IPS-NIHi11 (cell line): ENCODE data around the gene DPT.

Experiments
- DNase-seq: peaks from one replicate; pipeline ENCODE4 v3.0.0; 2012; ENCODE audit warnings: mixed read lengths, low spot score

The DPT gene

GRCh38 chr1:168735974-168736373 lies 7.0 kb upstream of the DPT start:
- DNase-seq: no peak

DNA sequence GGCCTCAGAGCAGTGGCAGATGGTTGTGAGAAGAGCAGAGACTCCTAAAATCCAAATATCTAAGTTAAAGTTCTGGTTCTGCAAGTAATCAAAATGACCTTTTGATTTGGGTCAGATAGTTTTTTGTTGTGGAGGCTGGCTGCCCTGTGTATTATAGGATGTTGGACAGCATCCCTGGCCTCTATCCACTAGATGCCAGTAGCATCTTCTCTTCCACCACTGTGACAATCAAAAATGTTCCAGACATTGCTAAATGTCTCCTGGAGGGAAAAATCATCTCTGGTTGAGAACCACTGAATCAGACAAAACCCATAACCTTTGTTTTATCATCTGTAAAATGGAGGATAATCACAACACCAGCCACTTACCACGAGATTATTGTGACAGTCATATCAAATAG lies 5.9 kb upstream of the DPT start:
- no peak for DNase-seq

GRCh38 chr1:168734271-168734670 lies 5.3 kb upstream of the DPT start:
- DNase-seq: no peak

- DNase-seq: no peak
These were observed 4.2 kb upstream of the DPT start for GRCh38 chr1:168733241-168733640.

DNA sequence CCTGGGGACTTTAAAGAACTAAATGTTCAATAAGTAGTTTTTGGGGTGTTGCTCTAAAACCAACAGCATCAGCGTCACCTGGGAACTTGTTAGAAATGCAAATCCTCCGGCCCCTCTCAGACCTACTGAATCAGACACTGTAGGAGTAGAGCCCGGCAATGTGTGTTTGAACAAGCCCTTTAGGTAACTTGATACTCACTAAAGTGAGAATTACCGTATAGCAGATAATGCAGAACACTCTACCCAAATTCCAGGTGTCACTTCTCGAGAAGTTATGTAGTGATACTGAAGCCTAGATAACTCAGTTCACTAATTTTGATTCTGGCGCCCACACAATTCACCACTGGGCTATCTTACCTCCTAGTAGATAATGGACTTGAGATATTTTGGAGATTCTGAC lies 3.7 kb upstream of the DPT start:
- DNase-seq: no peak

GRCh38 chr1:168731244-168731953 lies 2.4 kb upstream of the DPT start:
- no peak for DNase-seq

- no peak for DNase-seq
These were observed 398 bp upstream of the DPT start for GRCh38 chr1:168729405-168729802.

- DNase-seq: no peak
These were observed 2.3 kb downstream of the DPT start for GRCh38 chr1:168726719-168727118.

DNA sequence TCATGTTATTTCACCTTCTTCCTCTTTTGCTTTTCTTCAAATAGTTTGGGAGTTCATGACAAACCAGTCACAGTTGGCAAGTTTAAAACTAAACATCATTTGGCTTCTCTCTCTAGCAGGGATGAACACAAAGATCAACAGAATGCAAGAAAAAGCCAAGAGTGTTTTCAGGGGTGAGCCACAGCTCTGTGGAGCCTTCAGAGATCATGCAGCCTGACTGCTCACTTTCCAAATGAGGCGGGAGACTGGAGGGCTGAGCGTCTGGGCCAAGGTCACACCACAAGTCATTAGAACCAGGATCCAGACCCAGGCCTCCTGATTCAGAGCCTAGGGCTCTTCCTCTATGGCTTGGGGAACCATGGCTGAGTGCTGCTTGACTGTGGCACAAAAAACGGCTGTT lies 2.7 kb downstream of the DPT start:
- no peak for DNase-seq

- no peak for DNase-seq
These were observed 3.2 kb downstream of the DPT start for GRCh38 chr1:168725831-168726230.

DNA sequence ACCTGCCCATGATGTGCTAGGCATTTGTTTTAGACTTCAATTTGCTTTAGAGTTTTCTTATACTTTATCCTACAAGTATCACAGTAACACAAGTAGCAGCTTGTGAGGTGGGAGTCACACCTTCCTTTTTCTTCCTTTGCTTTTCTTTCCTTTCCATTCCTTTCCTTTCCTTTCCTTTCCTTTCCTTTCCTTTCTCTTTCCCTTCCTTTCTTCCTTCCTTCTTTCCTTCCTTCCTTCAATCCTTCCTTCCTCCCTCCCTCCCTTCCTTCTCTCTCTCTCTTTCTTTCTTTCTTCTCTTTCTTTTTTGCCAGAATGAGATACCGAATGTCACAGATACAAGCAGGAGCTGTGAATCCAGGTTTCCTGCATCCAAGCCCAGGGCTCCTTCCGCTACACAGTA lies 3.9 kb downstream of the DPT start:
- no peak for DNase-seq

GRCh38 chr1:168723000-168723399 lies 6.0 kb downstream of the DPT start:
- DNase-seq: no peak

GRCh38 chr1:168720839-168721238 lies 8.2 kb downstream of the DPT start:
- no peak for DNase-seq

GRCh38 chr1:168719306-168720111 lies 9.5 kb downstream of the DPT start:
- no peak for DNase-seq

DNA sequence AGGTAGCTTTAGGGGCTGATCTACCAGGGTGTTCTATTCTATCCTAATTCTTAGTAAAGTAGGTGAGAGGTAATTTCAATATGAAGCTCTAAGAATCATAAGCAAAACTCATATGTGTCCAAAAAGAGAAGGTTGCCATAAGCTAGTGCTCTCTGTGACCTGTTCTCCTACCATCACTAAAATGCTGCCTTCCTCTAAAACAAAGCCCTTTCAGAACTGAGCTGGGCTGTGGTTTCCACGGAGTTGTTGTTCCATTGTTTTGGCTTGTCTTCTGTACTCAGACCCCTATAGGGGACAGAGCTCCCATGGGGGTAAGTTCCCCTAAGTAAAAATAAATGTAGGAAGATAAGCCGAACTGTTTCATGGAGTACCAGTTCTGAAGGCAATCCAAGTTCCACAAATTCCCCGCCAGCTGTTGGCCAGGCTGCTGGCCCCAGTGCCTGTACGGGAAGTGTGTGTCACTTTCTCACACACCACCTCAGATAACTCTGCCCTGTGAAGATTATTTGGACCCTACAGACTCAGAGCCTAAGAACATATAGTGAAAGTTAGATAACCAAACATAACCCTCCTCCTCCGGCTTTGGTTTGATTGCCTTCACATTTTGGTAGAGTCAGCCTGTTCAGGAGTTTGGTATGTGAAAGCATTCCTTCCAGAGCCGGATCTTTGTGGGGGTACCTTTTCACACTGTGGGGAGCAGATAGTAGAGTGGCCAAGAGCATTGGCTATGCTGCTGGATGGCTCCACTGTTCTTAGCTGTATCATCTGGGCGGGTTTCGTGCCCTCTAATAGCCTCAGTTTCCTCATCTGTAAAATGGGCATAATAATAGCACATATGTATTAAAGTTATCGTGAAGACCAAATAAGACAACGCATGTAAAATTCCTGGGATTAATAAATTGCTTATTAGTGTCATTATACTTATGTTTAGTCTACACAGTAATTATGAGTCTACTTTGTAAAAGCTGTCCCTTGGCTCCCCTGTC lies 10.8 kb downstream of the DPT start:
- no peak for DNase-seq

- no peak for DNase-seq
These were observed 15.0 kb downstream of the DPT start for GRCh38 chr1:168714012-168714411.

DNA sequence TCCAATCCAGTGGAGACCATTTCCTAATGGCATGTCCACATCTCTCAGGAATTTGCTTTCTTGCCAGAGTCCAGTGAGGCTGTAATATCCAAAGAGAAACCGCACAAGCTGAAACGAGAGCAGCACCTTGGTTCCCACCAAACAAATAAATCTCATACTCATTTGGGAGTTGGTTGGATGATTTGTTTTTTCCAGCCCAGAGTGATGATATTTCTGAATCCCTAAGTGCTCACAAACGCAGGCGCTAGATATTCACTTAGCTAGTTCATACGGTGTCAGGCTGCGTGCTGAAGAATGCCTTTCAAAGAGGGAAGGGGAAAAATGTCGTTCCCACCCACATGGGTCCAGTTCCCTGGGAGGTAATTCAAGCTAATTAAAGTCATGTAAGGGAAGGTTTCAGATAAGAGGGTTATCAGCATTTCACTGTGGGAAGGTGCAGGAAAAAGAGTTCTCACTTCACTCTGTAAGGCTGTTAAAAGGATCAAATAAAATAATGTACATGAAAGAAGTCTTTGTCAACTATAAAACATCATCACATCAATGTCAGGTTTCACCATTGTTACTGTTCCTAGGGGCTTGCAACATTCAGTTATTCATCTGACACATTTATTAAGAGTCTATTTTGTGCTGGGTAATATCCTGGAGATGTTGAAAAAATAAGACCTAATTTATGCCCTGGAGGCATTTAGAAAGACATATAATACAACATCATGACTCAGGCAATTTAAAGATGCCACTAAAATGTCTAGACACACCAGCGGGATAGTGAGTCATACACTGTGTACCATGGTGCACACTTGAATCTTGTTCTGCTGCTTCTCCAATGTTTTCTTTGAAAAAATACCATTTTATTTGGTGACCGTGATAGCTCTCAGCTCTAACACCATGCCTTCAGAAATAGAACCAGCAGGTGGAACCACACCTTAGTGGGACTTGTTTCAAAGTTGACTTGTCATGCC lies 19.3 kb downstream of the DPT start:
- DNase-seq: no peak

DNA sequence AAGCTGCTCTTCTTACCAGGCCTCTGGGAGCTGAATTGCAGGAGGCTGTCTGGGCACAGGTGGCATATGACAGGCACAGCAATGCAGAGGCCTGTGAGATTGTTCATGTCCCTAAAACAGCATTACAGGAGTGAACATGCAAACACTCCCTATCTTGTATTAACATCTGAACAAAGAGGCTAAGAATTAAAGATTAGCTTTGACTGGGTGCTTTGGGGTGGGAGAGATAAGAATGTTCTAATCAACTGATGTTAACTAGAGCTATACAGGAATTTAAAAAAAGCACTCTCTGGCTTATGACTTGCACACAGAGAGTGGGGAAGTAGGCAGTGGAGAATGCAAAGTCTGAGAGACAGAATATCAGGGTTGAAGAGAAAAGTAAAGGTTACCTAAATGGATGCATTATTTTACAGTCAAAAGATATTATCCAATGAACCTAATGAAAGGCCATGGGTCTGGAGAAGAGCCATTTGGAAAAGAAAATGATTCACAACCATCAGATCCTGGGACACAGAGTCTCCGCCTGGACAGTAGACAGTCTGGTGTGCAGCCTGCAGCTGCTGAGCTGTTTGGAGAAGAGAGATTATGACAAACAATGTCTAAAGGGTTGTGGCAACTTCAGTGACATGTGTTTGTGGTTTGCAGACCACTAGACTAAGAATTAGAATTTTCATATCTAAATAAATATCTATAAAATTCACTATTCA lies 20.2 kb downstream of the DPT start:
- no peak for DNase-seq

DNA sequence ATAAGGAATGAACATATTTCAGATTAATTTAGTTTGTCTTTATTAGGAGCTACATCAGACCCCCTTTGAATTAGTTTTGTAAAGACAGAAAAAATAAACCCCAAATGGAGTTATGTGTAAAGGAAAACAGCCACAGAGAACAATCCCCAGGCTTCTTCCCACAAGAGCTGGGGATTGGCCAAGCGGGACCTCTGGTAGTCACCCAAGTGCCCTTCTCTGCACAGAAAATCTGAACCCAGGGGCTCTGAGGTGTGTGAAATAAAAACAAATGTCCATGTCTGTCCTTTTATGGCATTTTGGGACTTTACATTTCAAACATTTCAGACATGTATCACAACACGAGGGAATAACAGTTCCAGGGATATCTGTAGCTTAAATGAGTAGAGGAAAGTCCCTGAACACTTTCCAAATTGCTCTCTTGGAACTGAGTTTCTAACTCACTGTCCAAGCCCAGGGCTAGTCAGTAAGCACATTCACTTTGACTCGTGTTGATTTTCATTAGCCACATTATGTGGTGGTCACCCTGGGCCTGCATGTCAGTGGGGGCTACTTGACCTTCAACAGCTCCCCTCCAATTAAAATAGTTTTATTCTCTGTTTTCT lies 22.5 kb downstream of the DPT start:
- DNase-seq: no peak

- DNase-seq: no peak
These were observed 28.3 kb downstream of the DPT start for GRCh38 chr1:168700575-168701268.
